Cardiac fibroblast (primary cell): ENCODE results near the gene HRG.

Source experiments
- DNase-seq, 2 donors: peaks; one replicate each; pipeline versions ENCODE4 v3.0.0 to v3.0.0-alpha.2; 2010; ENCODE audit warnings: low read depth in 2 of 2
- H3K4me3 ChIP-seq, 2 donors: replicated peaks in 1 of 2; 1 replicate in 1 of 2; 2 replicates in 1 of 2; pipeline ENCODE4 v1.5.1; 2011; ENCODE audit warnings: low read depth in 2 of 2, low read length in 2 of 2, mild to moderate bottlenecking in 2 of 2, moderate library complexity in 1 of 2
- TF ChIP-seq, protein P1 (sequence below): IDR thresholded peaks from one replicate; pipeline ENCODE4 v1.5.1; 2011; ENCODE audit warnings: low read depth, mild to moderate bottlenecking, low read length, inconsistent platforms

Gene HRG, protein sequence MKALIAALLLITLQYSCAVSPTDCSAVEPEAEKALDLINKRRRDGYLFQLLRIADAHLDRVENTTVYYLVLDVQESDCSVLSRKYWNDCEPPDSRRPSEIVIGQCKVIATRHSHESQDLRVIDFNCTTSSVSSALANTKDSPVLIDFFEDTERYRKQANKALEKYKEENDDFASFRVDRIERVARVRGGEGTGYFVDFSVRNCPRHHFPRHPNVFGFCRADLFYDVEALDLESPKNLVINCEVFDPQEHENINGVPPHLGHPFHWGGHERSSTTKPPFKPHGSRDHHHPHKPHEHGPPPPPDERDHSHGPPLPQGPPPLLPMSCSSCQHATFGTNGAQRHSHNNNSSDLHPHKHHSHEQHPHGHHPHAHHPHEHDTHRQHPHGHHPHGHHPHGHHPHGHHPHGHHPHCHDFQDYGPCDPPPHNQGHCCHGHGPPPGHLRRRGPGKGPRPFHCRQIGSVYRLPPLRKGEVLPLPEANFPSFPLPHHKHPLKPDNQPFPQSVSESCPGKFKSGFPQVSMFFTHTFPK

DNA sequence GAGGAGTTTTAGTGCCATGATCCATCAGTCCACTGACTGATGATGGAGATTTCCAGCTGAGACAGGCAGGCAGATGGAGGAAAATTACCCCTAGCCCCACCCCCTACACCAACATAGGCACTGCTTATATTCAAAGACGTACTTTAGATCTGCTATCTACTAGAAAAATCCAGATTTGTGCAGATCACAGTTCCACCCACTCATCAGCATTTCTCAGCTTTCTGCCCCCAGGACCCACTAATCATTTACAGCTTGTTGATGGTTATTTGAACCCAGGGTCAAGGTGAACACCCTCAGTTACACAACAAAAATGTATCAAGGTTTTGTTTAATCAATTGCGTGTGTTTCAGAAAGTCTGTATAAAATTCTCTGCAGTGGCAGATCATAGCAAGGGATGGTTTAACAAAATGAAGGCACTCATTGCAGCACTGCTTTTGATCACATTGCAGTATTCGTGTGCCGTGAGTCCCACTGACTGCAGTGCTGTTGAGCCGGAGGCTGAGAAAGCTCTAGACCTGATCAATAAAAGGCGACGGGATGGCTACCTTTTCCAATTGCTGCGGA is at the start of gene HRG:
HRG (plus strand) TSS at position 390 of the 564 bp plus-strand sequence; CDS start at position 408, 18 bp downstream.
- TF ChIP-seq, protein P1, sequence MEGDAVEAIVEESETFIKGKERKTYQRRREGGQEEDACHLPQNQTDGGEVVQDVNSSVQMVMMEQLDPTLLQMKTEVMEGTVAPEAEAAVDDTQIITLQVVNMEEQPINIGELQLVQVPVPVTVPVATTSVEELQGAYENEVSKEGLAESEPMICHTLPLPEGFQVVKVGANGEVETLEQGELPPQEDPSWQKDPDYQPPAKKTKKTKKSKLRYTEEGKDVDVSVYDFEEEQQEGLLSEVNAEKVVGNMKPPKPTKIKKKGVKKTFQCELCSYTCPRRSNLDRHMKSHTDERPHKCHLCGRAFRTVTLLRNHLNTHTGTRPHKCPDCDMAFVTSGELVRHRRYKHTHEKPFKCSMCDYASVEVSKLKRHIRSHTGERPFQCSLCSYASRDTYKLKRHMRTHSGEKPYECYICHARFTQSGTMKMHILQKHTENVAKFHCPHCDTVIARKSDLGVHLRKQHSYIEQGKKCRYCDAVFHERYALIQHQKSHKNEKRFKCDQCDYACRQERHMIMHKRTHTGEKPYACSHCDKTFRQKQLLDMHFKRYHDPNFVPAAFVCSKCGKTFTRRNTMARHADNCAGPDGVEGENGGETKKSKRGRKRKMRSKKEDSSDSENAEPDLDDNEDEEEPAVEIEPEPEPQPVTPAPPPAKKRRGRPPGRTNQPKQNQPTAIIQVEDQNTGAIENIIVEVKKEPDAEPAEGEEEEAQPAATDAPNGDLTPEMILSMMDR, result no peak
- H3K4me3 ChIP-seq, result no peak within 1 kb of the TSS
- DNase-seq, result no peak

DNA sequence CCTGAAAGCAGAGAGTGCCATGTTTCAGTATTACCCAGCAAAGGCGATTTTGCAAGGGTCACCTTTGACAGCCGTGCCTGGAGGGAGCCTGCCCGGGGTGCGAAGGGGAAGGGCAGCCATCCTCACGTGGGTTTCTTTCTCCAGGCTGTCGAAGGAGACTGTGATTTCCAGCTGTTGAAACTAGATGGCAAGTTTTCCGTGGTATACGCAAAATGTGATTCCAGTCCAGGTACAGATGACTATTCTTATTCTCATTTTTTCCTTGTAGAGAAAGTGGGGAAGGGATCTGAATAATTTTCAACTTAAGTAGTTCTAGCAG is 49.6 kb upstream of the HRG start:
- TF ChIP-seq, protein P1, result no peak
- no peak overlapping the region for H3K4me3 ChIP-seq
- DNase-seq, result no peak

DNA sequence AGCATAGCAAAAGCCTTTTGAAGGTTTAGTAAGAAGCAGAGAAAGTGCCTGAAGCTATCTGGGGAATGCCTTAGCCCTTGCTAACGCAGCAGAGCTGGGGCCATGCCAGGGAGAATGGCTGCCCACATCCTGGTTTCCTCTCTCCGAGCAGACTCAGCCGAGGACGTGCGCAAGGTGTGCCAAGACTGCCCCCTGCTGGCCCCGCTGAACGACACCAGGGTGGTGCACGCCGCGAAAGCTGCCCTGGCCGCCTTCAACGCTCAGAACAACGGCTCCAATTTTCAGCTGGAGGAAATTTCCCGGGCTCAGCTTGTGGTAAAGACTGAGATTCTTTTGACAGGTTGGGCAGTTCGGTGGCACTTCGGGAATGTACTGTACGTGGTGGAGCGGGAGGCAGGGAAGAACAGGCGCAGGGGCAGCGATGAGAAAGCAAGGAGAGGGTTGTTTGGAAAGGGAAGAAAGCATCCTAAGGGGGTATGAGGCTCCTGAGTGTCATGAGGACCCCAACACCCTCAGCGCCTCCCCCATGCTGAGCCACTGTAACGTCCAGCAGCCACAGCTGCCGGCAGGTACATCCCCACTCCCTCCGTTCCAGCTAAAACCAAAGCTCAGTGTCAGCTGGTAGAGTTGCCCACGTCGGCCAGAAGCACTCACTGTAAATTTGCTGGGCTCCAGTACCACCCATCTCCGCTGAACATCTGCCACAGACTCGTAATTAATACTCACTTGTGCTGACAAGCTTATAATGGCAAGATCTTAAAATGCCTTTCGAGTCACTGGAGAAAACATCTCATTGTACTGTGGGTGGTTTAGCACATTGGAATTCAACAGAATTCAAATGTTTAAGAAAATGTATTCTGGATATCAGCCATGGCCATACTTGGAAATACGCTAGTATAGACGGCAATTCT is 48.5 kb upstream of the HRG start:
- peak; percentile 97 to 98 for DNase-seq
- H3K4me3 ChIP-seq, result no peak overlapping the region
- TF ChIP-seq, protein P1, result peak; percentile 96

DNA sequence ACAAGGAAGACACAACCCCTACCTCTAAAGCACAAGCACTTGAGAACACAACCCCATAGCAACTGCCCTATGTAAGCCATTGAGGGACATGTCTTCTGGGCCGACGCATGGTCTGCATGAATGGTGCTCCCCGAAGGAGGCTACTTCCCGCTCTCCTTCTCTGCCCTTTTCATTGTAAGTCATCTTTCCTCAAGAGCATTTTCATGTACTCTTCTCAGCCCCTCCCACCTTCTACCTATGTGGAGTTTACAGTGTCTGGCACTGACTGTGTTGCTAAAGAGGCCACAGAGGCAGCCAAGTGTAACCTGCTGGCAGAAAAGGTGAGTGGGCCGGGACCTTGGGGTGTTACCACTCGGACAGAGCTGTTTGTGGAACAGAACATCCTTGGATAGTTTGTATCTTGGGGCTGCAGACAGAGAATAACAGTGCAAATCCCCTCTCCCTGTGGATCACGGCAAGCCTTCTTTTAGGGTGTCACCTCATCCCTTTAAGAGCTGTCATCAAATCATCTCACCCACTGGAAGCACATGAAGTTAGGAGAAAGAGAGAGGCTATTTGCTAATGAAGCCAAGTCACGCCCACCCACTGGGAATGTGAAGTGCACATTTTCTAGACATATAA is 47.4 kb upstream of the HRG start:
- DNase-seq, result no peak
- H3K4me3 ChIP-seq, result no peak overlapping the region
- TF ChIP-seq, protein P1, result no peak

DNA sequence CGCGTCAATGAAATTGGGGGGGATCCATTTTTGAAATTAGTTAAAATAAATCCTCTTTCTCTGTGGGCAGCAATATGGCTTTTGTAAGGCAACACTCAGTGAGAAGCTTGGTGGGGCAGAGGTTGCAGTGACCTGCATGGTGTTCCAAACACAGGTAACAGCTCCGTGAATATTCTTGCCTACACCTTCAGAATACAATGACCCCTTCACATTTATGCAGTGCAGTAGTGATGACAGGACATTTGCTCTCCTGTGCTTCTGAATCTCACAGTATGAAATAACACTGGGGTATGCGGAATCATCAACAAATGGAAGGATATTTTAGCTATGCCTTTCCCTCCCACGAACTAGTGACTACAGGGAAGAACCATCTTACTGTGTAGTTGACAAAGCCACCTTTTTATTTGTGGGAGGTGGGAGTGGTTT is 46.0 kb upstream of the HRG start:
- TF ChIP-seq, protein P1, result no peak
- H3K4me3 ChIP-seq, result no peak overlapping the region
- no peak for DNase-seq
